ENCODE measurements around the gene MUC5B.

- TF ChIP-seq POLR2A (IDR thresholded peaks at IDR 0.05; ENCODE audit: low read depth, low read length) (no peak), POLR2AphosphoS5 (IDR thresholded peaks at IDR 0.05; ENCODE audit: low read depth, low read length) (no peak), PAX5 (IDR thresholded peaks at IDR 0.05; ENCODE audit: insufficient read depth, low read length, severe bottlenecking) (no peak), TAF1 (IDR thresholded peaks at IDR 0.05; ENCODE audit: low read depth, low read length) (no peak), SPI1 (IDR thresholded peaks at IDR 0.05; ENCODE audit: low read depth, low read length) (no peak), POU2F2 (IDR thresholded peaks at IDR 0.05; ENCODE audit: low read depth, low read length) (no peak)
These were observed 25.4 kb upstream of the MUC5B start for GRCh38 chr11:1197431-1197885.
